OCI-LY7 (cell line): ENCODE measurements around the gene GPRC5B. TPM values are rescaled to one million over a fixed set of nuclear protein-coding genes. Genes with fewer than 3 reads are reported as not detected.

Experiments
- BruUV-seq: library from RNA; stranded (reverse); fragments of 400-500 nt; replicated peaks from 2 replicates; lab custom pipeline; 2021; lab: Mats Ljungman, UMichigan
- CTCF ChIA-PET: fragments of 300-600 bp; sonication (Branson Sonifier 250); formaldehyde crosslinking; loops from one replicate; lab custom pipeline; 2022; ENCODE audit warnings: antibody characterized with exemption; ENCODE audit not compliant: unreplicated experiment; lab: Charles Lee
- POLR2A ChIA-PET: fragments of 300-600 bp; sonication (Branson Sonifier 250); formaldehyde crosslinking; loops from one replicate; lab custom pipeline; 2022; ENCODE audit warnings: antibody characterized with exemption; lab: Charles Lee
- DNase-seq: peaks from one replicate; pipeline ENCODE4 v3.0.0-alpha.2; 2015; ENCODE audit warnings: low spot score
- H2AFZ ChIP-seq: fragments of 200-600 bp; sonication (generic), shearing (Covaris generic); 2 replicates; pipeline ENCODE4 v1.6.1; 2014; ENCODE audit warnings: mild to moderate bottlenecking, antibody characterized with exemption, low read length, moderate library complexity
- H3K27ac ChIP-seq: fragments of 200-600 bp; sonication (generic); 2 replicates; pipeline ENCODE4 v1.5.1; 2014; ENCODE audit warnings: mixed run types, low read depth, mild to moderate bottlenecking, moderate library complexity, low read length, inconsistent platforms; ENCODE audit not compliant: poor library complexity, severe bottlenecking
- H3K36me3 ChIP-seq: fragments of 200-600 bp; sonication (generic); 2 replicates; pipeline ENCODE4 v1.6.1; 2014; ENCODE audit warnings: mild to moderate bottlenecking, antibody characterized with exemption, low read length, moderate library complexity, mixed read lengths; ENCODE audit not compliant: insufficient read depth
- H3K4me1 ChIP-seq: fragments of 200-600 bp; sonication (generic); 2 replicates; pipeline ENCODE4 v1.5.1; 2014; ENCODE audit warnings: mild to moderate bottlenecking, low read length; ENCODE audit not compliant: insufficient read depth, poor library complexity, severe bottlenecking
- H3K4me2 ChIP-seq: fragments of 200-600 bp; sonication (generic); 2 replicates; pipeline ENCODE4 v1.6.1; 2014; ENCODE audit warnings: mild to moderate bottlenecking, low read length
- H3K4me3 ChIP-seq: fragments of 200-600 bp; sonication (generic); 2 replicates; pipeline ENCODE4 v1.5.1; 2014; ENCODE audit warnings: mild to moderate bottlenecking, low read depth, low read length; ENCODE audit not compliant: poor library complexity, severe bottlenecking
- H3K79me2 ChIP-seq: fragments of 200-600 bp; sonication (generic); 2 replicates; pipeline ENCODE4 v1.6.1; 2016; ENCODE audit warnings: low read depth, mild to moderate bottlenecking, low read length, moderate library complexity, mixed read lengths; ENCODE audit not compliant: insufficient read depth
- H3K9me2 ChIP-seq: fragments of 200-600 bp; sonication (generic); 2 replicates; pipeline ENCODE4 v1.6.1; 2016; ENCODE audit warnings: mild to moderate bottlenecking, low read length, mixed read lengths; ENCODE audit not compliant: insufficient read depth
- H3K9me3 ChIP-seq: fragments of 200-600 bp; sonication (generic); 2 replicates; pipeline ENCODE4 v1.6.1; 2014; ENCODE audit warnings: mild to moderate bottlenecking, mixed run types, low read length, mixed read lengths
- H4K20me1 ChIP-seq: fragments of 200-600 bp; sonication (generic); 2 replicates; pipeline ENCODE4 v1.6.1; 2014; ENCODE audit warnings: mild to moderate bottlenecking, antibody characterized with exemption, low read length, moderate library complexity, mixed read lengths; ENCODE audit not compliant: insufficient read depth
- CTCF ChIP-seq: fragments of 200-600 bp; sonication (generic); conservative IDR thresholded peaks from 2 replicates; pipeline ENCODE4 v1.5.1; 2014; ENCODE audit warnings: mild to moderate bottlenecking, antibody characterized with exemption, low read length, moderate library complexity, mixed read lengths
- EZH2phosphoT487 ChIP-seq: fragments of 200-600 bp; sonication (generic); IDR thresholded peaks from 2 replicates; pipeline ENCODE4 v1.6.1; 2018; ENCODE audit warnings: low read depth, borderline replicate concordance, mild to moderate bottlenecking, mixed run types, antibody characterized with exemption, low read length, moderate library complexity, mixed read lengths
- intact Hi-C: fragments of 100-400 bp; cut with micrococcal nuclease; formaldehyde crosslinking; loops from one replicate; pipeline ENCODE4 v1.10.0; 2022; ENCODE audit not compliant: unreplicated experiment
- total RNA-seq, 2 experiments: library from RNA; depleted of rRNA in 1 of 2; stranded (reverse); fragments of >200 nt in 1 of 2; shearing (Covaris generic) in 1 of 2; gene quantifications; 2 replicates each; pipeline ENCODE4 v1.2.3, GENCODE V29; 2014 to 2022

GPRC5B gene
- total RNA-seq, 2 experiments from 2014 or later, result not detected

- POLR2A ChIA-PET, result no interaction called here
- no TSS peak for BruUV-seq
- DNase-seq, result no peak
- Histone ChIP-seq H4K20me1 (no peaks in the 10 kb centered on the region), H3K27ac (no peak overlapping the region), H3K4me1 (no peaks in the 10 kb centered on the region), H3K4me3 (no peak overlapping the region), H3K4me2 (no peak overlapping the region), H3K9me2 (no peaks in the 10 kb centered on the region), H3K36me3 (no peaks in the 10 kb centered on the region), H3K79me2 (no peaks in the 10 kb centered on the region), H2AFZ (no peak overlapping the region), H3K9me3 (no peaks in the 10 kb centered on the region)
- intact Hi-C loops, result no loop called here
- no peak for TF ChIP-seq EZH2phosphoT487
- no peak for TF ChIP-seq CTCF
- CTCF ChIA-PET, result no interaction called here
Observed at GRCh38 chr16:19848756-19849155, 35.9 kb downstream of the GPRC5B start.

GRCh38 chr16:19846436-19846835 is 38.2 kb downstream of the GPRC5B start:
- no peak for DNase-seq
- no peaks in the 10 kb centered on the region for H3K9me2 ChIP-seq
- H3K9me3 ChIP-seq, result no peaks in the 10 kb centered on the region
- BruUV-seq, result no TSS peak
- H3K27ac ChIP-seq, result no peak overlapping the region
- H3K4me3 ChIP-seq, result no peak overlapping the region
- TF ChIP-seq CTCF (no peak), EZH2phosphoT487 (no peak)
- H2AFZ ChIP-seq, result no peak overlapping the region
- intact Hi-C loops, result no loop called here
- CTCF ChIA-PET, result no interaction called here
- H3K4me1 ChIP-seq, result no peaks in the 10 kb centered on the region
- no peaks in the 10 kb centered on the region for H4K20me1 ChIP-seq
- H3K36me3 ChIP-seq, result no peaks in the 10 kb centered on the region
- no peak overlapping the region for H3K4me2 ChIP-seq
- POLR2A ChIA-PET, result no interaction called here
- H3K79me2 ChIP-seq, result no peaks in the 10 kb centered on the region

GRCh38 chr16:19844945-19845641 is 39.6 kb downstream of the GPRC5B start:
- BruUV-seq, result no TSS peak
- H3K36me3 ChIP-seq, result no peaks in the 10 kb centered on the region
- POLR2A ChIA-PET, result no interaction called here
- H2AFZ ChIP-seq, result no peak overlapping the region
- no peak overlapping the region for H3K4me3 ChIP-seq
- H3K79me2 ChIP-seq, result no peaks in the 10 kb centered on the region
- intact Hi-C loops, result no loop called here
- no peak for DNase-seq
- H4K20me1 ChIP-seq, result no peaks in the 10 kb centered on the region
- no peaks in the 10 kb centered on the region for H3K9me3 ChIP-seq
- TF ChIP-seq CTCF (no peak), EZH2phosphoT487 (no peak)
- H3K27ac ChIP-seq, result no peak overlapping the region
- CTCF ChIA-PET, result no interaction called here
- no peaks in the 10 kb centered on the region for H3K9me2 ChIP-seq
- no peaks in the 10 kb centered on the region for H3K4me1 ChIP-seq
- no peak overlapping the region for H3K4me2 ChIP-seq
